B cell (primary cell): ENCODE measurements around the gene DUSP5. TPM values are rescaled to one million over a fixed set of nuclear protein-coding genes. Genes with fewer than 3 reads are reported as not detected.

ENCODE experiments used
- ATAC-seq: fragments of 200-7000 bp; cut with Tn5 transposase; one replicate; pipeline ENCODE4 v1.10.0; 2021; ENCODE audit warnings: low read depth, mild to moderate bottlenecking, moderate number of reproducible peaks, moderate library complexity
- CTCF ChIA-PET: fragments of 350-600 bp; sonication (Branson Sonifier 250); formaldehyde crosslinking; loops from one replicate; lab custom pipeline; 2021; ENCODE audit warnings: antibody characterized with exemption, inconsistent platforms; lab: Charles Lee
- POLR2A ChIA-PET: fragments of 350-600 bp; sonication (Branson Sonifier 250); formaldehyde crosslinking; loops from one replicate; lab custom pipeline; 2021; ENCODE audit warnings: antibody characterized with exemption; lab: Charles Lee
- DNase-seq: peaks from one replicate; pipeline ENCODE4 v3.0.0; 2013
- H2AFZ ChIP-seq: 2 replicates; pipeline ENCODE4 v1.6.1; 2012; ENCODE audit warnings: mild to moderate bottlenecking, low read depth, low read length; ENCODE audit not compliant: insufficient read depth, poor library complexity, severe bottlenecking
- H3K27ac ChIP-seq, 2 donors: 1 replicate in 1 of 2; 2 replicates in 1 of 2; pipeline ENCODE4 v1.5.1; 2012 to 2013; ENCODE audit warnings: low read length in 2 of 2, mild to moderate bottlenecking in 2 of 2, moderate library complexity in 1 of 2
- H3K27me3 ChIP-seq, 4 experiments: fragments of 200-600 bp in 1 of 4; sonication (generic) in 1 of 4; replicated peaks in 1 of 4; 1 replicate in 2 of 4; 2 replicates in 2 of 4; pipeline versions ENCODE4 v1.6.1 to v1.7.0; 2013 to 2016; ENCODE audit warnings: low read length in 3 of 4, mild to moderate bottlenecking in 2 of 4, mixed read lengths in 1 of 4, moderate library complexity in 1 of 4; ENCODE audit not compliant: insufficient read depth in 4 of 4, control insufficient read depth in 3 of 4; ENCODE audit errors: control extremely low read depth in 1 of 4
- H3K36me3 ChIP-seq, 2 experiments: replicated peaks in 1 of 2; 1 replicate in 1 of 2; 2 replicates in 1 of 2; pipeline versions ENCODE4 v1.6.1 to v1.7.1; 2013; ENCODE audit warnings: low read length in 1 of 2; ENCODE audit not compliant: insufficient read depth in 2 of 2, control insufficient read depth in 1 of 2; ENCODE audit errors: control extremely low read depth in 1 of 2, extremely low read depth in 1 of 2
- H3K4me1 ChIP-seq, 2 donors: fragments of 200-600 bp in 1 of 2; sonication (generic) in 1 of 2; 1 replicate in 1 of 2; 2 replicates in 1 of 2; pipeline versions ENCODE4 v1.5.1 to v1.6.1; 2013 to 2017; ENCODE audit warnings: low read length in 2 of 2; ENCODE audit not compliant: control insufficient read depth in 2 of 2, insufficient read depth in 2 of 2
- H3K4me2 ChIP-seq: replicated peaks from 2 replicates; pipeline ENCODE3; 2012; ENCODE audit warnings: mild to moderate bottlenecking, low read depth, low read length; ENCODE audit not compliant: poor library complexity, severe bottlenecking
- H3K4me3 ChIP-seq, 5 experiments: fragments of 200-600 bp in 1 of 5; sonication (generic) in 1 of 5; 1 replicate in 3 of 5; 2 replicates in 2 of 5; pipeline versions ENCODE4 v1.5.1 to v1.7.0; 2011 to 2016; ENCODE audit warnings: low read length in 4 of 5, mild to moderate bottlenecking in 4 of 5, low read depth in 2 of 5, control low read depth in 1 of 5, moderate library complexity in 1 of 5; ENCODE audit not compliant: insufficient read depth in 1 of 5; ENCODE audit errors: control extremely low read depth in 1 of 5, extremely low read depth in 1 of 5
- H3K79me2 ChIP-seq: fragments of 200-600 bp; sonication (generic); one replicate; pipeline ENCODE4 v1.6.0; 2016; ENCODE audit warnings: low read length; ENCODE audit not compliant: control insufficient read depth, insufficient read depth
- H3K9ac ChIP-seq: fragments of 200-600 bp; sonication (generic); 2 replicates; pipeline ENCODE4 v1.6.1; 2017; ENCODE audit warnings: mild to moderate bottlenecking, low read length, moderate library complexity
- H3K9me3 ChIP-seq, 3 donors: one replicate each; pipeline versions ENCODE4 v1.6.1 to v1.7.1; 2013; ENCODE audit warnings: low read length in 2 of 3; ENCODE audit not compliant: control insufficient read depth in 2 of 3, insufficient read depth in 1 of 3; ENCODE audit errors: control extremely low read depth in 1 of 3
- H4K20me1 ChIP-seq: 2 replicates; pipeline ENCODE4 v1.6.0; 2012; ENCODE audit warnings: mild to moderate bottlenecking, low read length; ENCODE audit not compliant: insufficient read depth, control insufficient read depth, poor library complexity, severe bottlenecking
- H3K27ac Mint-ChIP-seq: one replicate; pipeline ENCODE4 v1.8.0; 2021; ENCODE audit warnings: mixed read lengths
- H3K27me3 Mint-ChIP-seq: one replicate; pipeline ENCODE4 v1.8.0; 2021; ENCODE audit warnings: mixed read lengths
- H3K4me1 Mint-ChIP-seq: one replicate; pipeline ENCODE4 v1.8.0; 2021; ENCODE audit warnings: mixed read lengths
- H3K4me3 Mint-ChIP-seq: one replicate; pipeline ENCODE4 v1.8.0; 2021; ENCODE audit warnings: mixed read lengths
- H3K9me3 Mint-ChIP-seq: one replicate; pipeline ENCODE4 v1.8.0; 2022; ENCODE audit warnings: mixed read lengths; ENCODE audit not compliant: insufficient read depth
- EZH2 ChIP-seq: IDR thresholded peaks from 2 replicates; pipeline ENCODE4 v1.6.1; 2012; ENCODE audit warnings: borderline replicate concordance, low read depth, mild to moderate bottlenecking, moderate library complexity, low read length; ENCODE audit not compliant: insufficient read depth, poor library complexity, severe bottlenecking
- WGBS: methylation state at CpG from one replicate; pipeline ENCODE4 v1.1.5; 2013; ENCODE audit warnings: missing lambda C conversion rate; ENCODE audit not compliant: insufficient coverage; 5-methylcytosine and 5-hydroxymethylcytosine counted together
- intact Hi-C: fragments of 100-400 bp; cut with micrococcal nuclease; formaldehyde crosslinking; loops from one replicate; pipeline ENCODE4 v1.10.0; 2022
- polyA plus RNA-seq: library from polyadenylated mRNA; depleted of rRNA; stranded (reverse); fragments of >200 nt; gene quantifications from 2 replicates; pipeline ENCODE4 v1.2.3, GENCODE V29; 2012
- total RNA-seq, 2 donors: library from RNA; stranded (reverse); fragments of 120-200 nt in 1 of 2; gene quantifications; 1 replicate in 1 of 2; 2 replicates in 1 of 2; pipeline versions ENCODE4 v1.2.3 to v1.2.4, GENCODE V29; 2013 to 2022
- TF ChIP-seq, protein P1 (sequence below): fragments of 200-600 bp; IDR thresholded peaks from one replicate; pipeline ENCODE4 v1.8.0; 2022; ENCODE audit warnings: antibody characterized with exemption, mild to moderate bottlenecking

Gene DUSP5
- total and polyA plus RNA-seq, 2 donors (not counting 1 experiment from before 2014, with no cell fraction given) = 10.0 to 71.0 TPM

DNA sequence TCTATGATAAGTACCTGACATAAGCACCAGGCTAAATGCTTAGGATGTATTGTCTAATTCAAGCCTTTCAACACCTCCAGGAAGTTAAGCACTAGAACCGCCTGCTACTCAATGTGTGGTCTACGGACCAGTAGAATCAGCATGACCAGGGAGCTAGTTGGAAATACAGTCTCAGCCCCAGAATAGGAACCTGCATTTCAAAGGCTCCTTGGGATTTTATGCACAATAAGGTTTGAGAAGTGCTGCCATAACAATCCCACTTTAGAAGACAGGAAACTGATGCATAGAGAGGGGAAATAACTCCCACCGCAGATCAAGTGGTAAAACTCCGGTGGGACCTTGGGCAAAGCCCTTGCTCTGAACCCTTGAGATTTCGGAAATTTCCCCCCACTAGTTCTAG, 8.8 kb upstream of the DUSP5 start:
- POLR2A ChIA-PET = no interaction called here
- Histone ChIP-seq H3K4me2 (no peak overlapping the region), H4K20me1 (no peaks in the 10 kb centered on the region), H3K4me1 (peaks cover 17% of the 10 kb centered on the region in 2 donors), H3K27ac (no peak overlapping the region), H3K9ac (no peak overlapping the region), H2AFZ (no peak overlapping the region), H3K9me3 (no peaks in the 10 kb centered on the region), H3K4me3 (no peak overlapping the region), H3K36me3 (no peaks in the 10 kb centered on the region), H3K27me3 (peaks cover 0 to 17% (median 4%) of the 10 kb centered on the region in 4 experiments), H3K79me2 (no peaks in the 10 kb centered on the region)
- no peak for TF ChIP-seq EZH2
- TF ChIP-seq, protein P1, sequence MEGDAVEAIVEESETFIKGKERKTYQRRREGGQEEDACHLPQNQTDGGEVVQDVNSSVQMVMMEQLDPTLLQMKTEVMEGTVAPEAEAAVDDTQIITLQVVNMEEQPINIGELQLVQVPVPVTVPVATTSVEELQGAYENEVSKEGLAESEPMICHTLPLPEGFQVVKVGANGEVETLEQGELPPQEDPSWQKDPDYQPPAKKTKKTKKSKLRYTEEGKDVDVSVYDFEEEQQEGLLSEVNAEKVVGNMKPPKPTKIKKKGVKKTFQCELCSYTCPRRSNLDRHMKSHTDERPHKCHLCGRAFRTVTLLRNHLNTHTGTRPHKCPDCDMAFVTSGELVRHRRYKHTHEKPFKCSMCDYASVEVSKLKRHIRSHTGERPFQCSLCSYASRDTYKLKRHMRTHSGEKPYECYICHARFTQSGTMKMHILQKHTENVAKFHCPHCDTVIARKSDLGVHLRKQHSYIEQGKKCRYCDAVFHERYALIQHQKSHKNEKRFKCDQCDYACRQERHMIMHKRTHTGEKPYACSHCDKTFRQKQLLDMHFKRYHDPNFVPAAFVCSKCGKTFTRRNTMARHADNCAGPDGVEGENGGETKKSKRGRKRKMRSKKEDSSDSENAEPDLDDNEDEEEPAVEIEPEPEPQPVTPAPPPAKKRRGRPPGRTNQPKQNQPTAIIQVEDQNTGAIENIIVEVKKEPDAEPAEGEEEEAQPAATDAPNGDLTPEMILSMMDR = no peak
- no peak overlapping the region for H3K27ac Mint-ChIP-seq
- no peak overlapping the region for H3K4me3 Mint-ChIP-seq
- CTCF ChIA-PET = no interaction called here
- peaks cover 38% of the 10 kb centered on the region for H3K27me3 Mint-ChIP-seq
- no peak for DNase-seq
- no peak for ATAC-seq
- no peaks in the 10 kb centered on the region for H3K9me3 Mint-ChIP-seq
- H3K4me1 Mint-ChIP-seq = peaks cover 20% of the 10 kb centered on the region
- 56% methylated on average over 2 of the region's 5 CpGs for WGBS
- intact Hi-C loops = no loop called here

DNA sequence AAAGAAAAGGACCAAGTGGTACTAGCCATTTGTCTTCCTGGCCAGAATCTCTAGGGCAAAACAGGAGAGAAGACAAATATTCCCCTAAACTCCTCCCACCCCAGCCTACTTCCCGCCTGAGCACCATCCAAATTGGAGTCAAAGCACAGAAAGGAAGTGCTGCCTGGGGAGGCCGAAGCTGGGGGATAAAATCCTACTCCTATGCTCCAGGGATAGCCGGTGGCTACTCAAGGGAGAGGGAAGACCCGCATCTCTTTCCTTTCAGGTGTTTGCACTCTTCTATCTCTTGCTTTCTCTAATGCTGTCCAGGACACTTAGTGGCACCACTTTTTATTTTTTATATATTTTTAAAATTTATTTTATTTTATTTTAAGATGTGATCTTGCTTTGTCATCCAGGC, 7.1 kb upstream of the DUSP5 start:
- Histone ChIP-seq H2AFZ (no peak overlapping the region), H3K27me3 (peaks cover 0 to 17% (median 5%) of the 10 kb centered on the region in 4 experiments), H3K79me2 (no peaks in the 10 kb centered on the region), H3K9me3 (no peaks in the 10 kb centered on the region), H3K4me1 (peaks cover 17% of the 10 kb centered on the region in 2 donors), H3K36me3 (no peaks in the 10 kb centered on the region), H3K9ac (no peak overlapping the region), H3K27ac (no peak overlapping the region), H3K4me3 (no peak overlapping the region), H4K20me1 (no peaks in the 10 kb centered on the region), H3K4me2 (no peak overlapping the region)
- ATAC-seq (no peak), DNase-seq (no peak)
- Mint-ChIP-seq H3K27ac (no peak overlapping the region), H3K27me3 (peaks cover 38% of the 10 kb centered on the region), H3K4me3 (no peak overlapping the region), H3K9me3 (no peaks in the 10 kb centered on the region), H3K4me1 (peaks cover 20% of the 10 kb centered on the region)
- intact Hi-C loops = no loop called here
- TF ChIP-seq, protein P1 = no peak
- TF ChIP-seq EZH2 = no peak
- 90% methylated on average over 2 of the region's 4 CpGs for WGBS
- POLR2A ChIA-PET = interaction anchor here (0.6 kb wide), 1 partner anchor 15 kb away, joined by 3 read pairs; no protein-coding TSS in a partner anchor
- CTCF ChIA-PET = interaction anchor here (1.5 kb wide), 1 partner anchor 136 kb away, joined by 7 read pairs; no protein-coding TSS in a partner anchor
